ENCODE data around the gene PRSS12.

- TF ChIP-seq CTCF (IDR thresholded peaks at IDR 0.05; ENCODE audit: low read length) (no peak), EZH2 (IDR thresholded peaks at IDR 0.05; ENCODE audit: borderline replicate concordance, low read length) (no peak)
Observed at GRCh38 chr4:118395057-118395644, 42.3 kb upstream of the PRSS12 start.

Data from OCI-LY1 (cell line).